Fibroblast of lung (primary cell): ENCODE results near the gene PTPRM. TPM values are rescaled to one million over a fixed set of nuclear protein-coding genes. Genes with fewer than 3 reads are reported as not detected.

ENCODE experiments used
- DNase-seq, 2 donors: peaks; one replicate each; pipeline versions ENCODE4 v3.0.0 to v3.0.0-alpha.2; 2010; ENCODE audit warnings: low read depth in 2 of 2
- H2AFZ ChIP-seq: 2 replicates; pipeline ENCODE4 v1.5.1; 2012; ENCODE audit warnings: low read length, control low read depth, inconsistent platforms
- H3K27ac ChIP-seq: 2 replicates; pipeline ENCODE4 v1.5.1; 2011; ENCODE audit warnings: low read length, control low read depth; ENCODE audit not compliant: insufficient read depth
- H3K27me3 ChIP-seq: 2 replicates; pipeline ENCODE4 v1.5.1; 2011; ENCODE audit warnings: mild to moderate bottlenecking, low read length; ENCODE audit not compliant: control insufficient read depth, insufficient read depth
- H3K36me3 ChIP-seq: 2 replicates; pipeline ENCODE4 v1.5.1; 2011; ENCODE audit warnings: low read length; ENCODE audit not compliant: control insufficient read depth, insufficient read depth
- H3K4me1 ChIP-seq: 2 replicates; pipeline ENCODE4 v1.5.1; 2011; ENCODE audit warnings: low read length; ENCODE audit not compliant: control insufficient read depth, insufficient read depth; ENCODE audit errors: extremely low read depth
- H3K4me2 ChIP-seq: 2 replicates; pipeline ENCODE4 v1.5.1; 2011; ENCODE audit warnings: low read length, control low read depth; ENCODE audit not compliant: insufficient read depth; ENCODE audit errors: extremely low read depth
- H3K4me3 ChIP-seq, 4 experiments: fragments of 200-600 bp in 1 of 4; sonication (generic) in 1 of 4; replicated peaks in 1 of 4; 2 replicates each; pipeline ENCODE4 v1.5.1; 2011 to 2016; ENCODE audit warnings: low read length in 4 of 4, low read depth in 3 of 4, mild to moderate bottlenecking in 3 of 4, control low read depth in 2 of 4, inconsistent platforms in 1 of 4, mixed read lengths in 1 of 4; ENCODE audit not compliant: insufficient read depth in 1 of 4; ENCODE audit errors: control extremely low read depth in 1 of 4
- H3K79me2 ChIP-seq: 2 replicates; pipeline ENCODE4 v1.5.1; 2012; ENCODE audit warnings: mild to moderate bottlenecking, low read length, inconsistent platforms; ENCODE audit not compliant: control insufficient read depth, insufficient read depth
- H3K9ac ChIP-seq: 2 replicates; pipeline ENCODE4 v1.5.1; 2011; ENCODE audit warnings: mild to moderate bottlenecking, low read length, control low read depth; ENCODE audit not compliant: insufficient read depth
- H3K9me3 ChIP-seq: 2 replicates; pipeline ENCODE4 v1.5.1; 2012; ENCODE audit warnings: low read depth, low read length; ENCODE audit not compliant: control insufficient read depth, insufficient read depth
- H4K20me1 ChIP-seq: 2 replicates; pipeline ENCODE4 v1.5.1; 2011; ENCODE audit warnings: low read length; ENCODE audit not compliant: control insufficient read depth, insufficient read depth; ENCODE audit errors: extremely low read depth
- CTCF ChIP-seq, 2 donors: IDR thresholded peaks in 1 of 2; conservative IDR thresholded peaks in 1 of 2; 1 replicate in 1 of 2; 2 replicates in 1 of 2; pipeline ENCODE4 v1.5.1; 2011 to 2012; ENCODE audit warnings: low read length in 2 of 2, control low read depth in 1 of 2, inconsistent platforms in 1 of 2, low read depth in 1 of 2, mild to moderate bottlenecking in 1 of 2
- EZH2 ChIP-seq: IDR thresholded peaks from 2 replicates; pipeline ENCODE4 v1.5.1; 2012; ENCODE audit warnings: low read length, control low read depth, mild to moderate bottlenecking; ENCODE audit errors: missing control alignments
- polyA plus RNA-seq, 2 donors: library from polyadenylated mRNA; depleted of rRNA in 1 of 2; stranded (reverse) in 1 of 2; unstranded in 1 of 2; fragments of >200 nt; gene quantifications; 2 replicates each; pipeline ENCODE4 v1.2.1, GENCODE V29; 2011 to 2012; ENCODE audit warnings: missing spikeins in 1 of 2
- total RNA-seq: library from RNA; depleted of rRNA; stranded (reverse); fragments of >200 nt; gene quantifications from 2 replicates; pipeline ENCODE4 v1.2.1, GENCODE V29; 2014

Gene PTPRM
- total and polyA plus RNA-seq, 2 donors (not counting 1 experiment from before 2014, with no cell fraction given): 86.6 to 87.0 TPM

GRCh38 chr18:7720395-7720794, 153.3 kb downstream of the PTPRM start:
- H3K36me3 ChIP-seq: no peaks in the 10 kb centered on the region
- H3K27me3 ChIP-seq: no peaks in the 10 kb centered on the region
- H3K9ac ChIP-seq: no peak overlapping the region
- H3K4me3 ChIP-seq: no peak overlapping the region
- TF ChIP-seq CTCF (conservative IDR thresholded peaks at IDR 0.05 in 1 of 2, IDR thresholded peaks at IDR 0.05 in 1 of 2; ENCODE audit: low read depth in 1 of 2, low read length in 2 of 2) (no peak), EZH2 (no peak)
- no peak overlapping the region for H3K27ac ChIP-seq
- no peak overlapping the region for H2AFZ ChIP-seq
- DNase-seq: no peak
- H3K4me1 ChIP-seq: no peaks in the 10 kb centered on the region
- no peak overlapping the region for H3K4me2 ChIP-seq
- H3K9me3 ChIP-seq: no peaks in the 10 kb centered on the region
- no peaks in the 10 kb centered on the region for H4K20me1 ChIP-seq
- H3K79me2 ChIP-seq: no peaks in the 10 kb centered on the region

- H3K4me2 ChIP-seq: no peak overlapping the region
These were observed 154.4 kb downstream of the PTPRM start for GRCh38 chr18:7721532-7721931.

GRCh38 chr18:7722955-7723354, 155.8 kb downstream of the PTPRM start:
- no peak overlapping the region for H3K27ac ChIP-seq
- no peak for TF ChIP-seq EZH2
- TF ChIP-seq CTCF (conservative IDR thresholded peaks at IDR 0.05 in 1 of 2, IDR thresholded peaks at IDR 0.05 in 1 of 2; ENCODE audit: low read depth in 1 of 2, low read length in 2 of 2): no peak
- H2AFZ ChIP-seq: no peak overlapping the region
- no peak for DNase-seq
- H3K4me2 ChIP-seq: no peak overlapping the region
- H3K4me1 ChIP-seq: no peaks in the 10 kb centered on the region
- H3K36me3 ChIP-seq: no peaks in the 10 kb centered on the region
- no peaks in the 10 kb centered on the region for H3K27me3 ChIP-seq
- no peaks in the 10 kb centered on the region for H3K79me2 ChIP-seq
- H3K9ac ChIP-seq: no peak overlapping the region
- H3K9me3 ChIP-seq: no peaks in the 10 kb centered on the region
- no peak overlapping the region for H3K4me3 ChIP-seq
- H4K20me1 ChIP-seq: no peaks in the 10 kb centered on the region

More at GRCh38 chr18:7721532-7721931, 154.4 kb downstream of the PTPRM start:
- Histone ChIP-seq H3K36me3 (no peaks in the 10 kb centered on the region), H3K4me3 (no peak overlapping the region), H2AFZ (no peak overlapping the region), H3K79me2 (no peaks in the 10 kb centered on the region), H3K4me1 (no peaks in the 10 kb centered on the region), H3K27me3 (no peaks in the 10 kb centered on the region), H4K20me1 (no peaks in the 10 kb centered on the region), H3K9me3 (no peaks in the 10 kb centered on the region), H3K27ac (no peak overlapping the region), H3K9ac (no peak overlapping the region)
- TF ChIP-seq CTCF (conservative IDR thresholded peaks at IDR 0.05 in 1 of 2, IDR thresholded peaks at IDR 0.05 in 1 of 2; ENCODE audit: low read depth in 1 of 2, low read length in 2 of 2) (no peak), EZH2 (no peak)
- DNase-seq: no peak
